ENCODE data around the gene LIPM.

- TF ChIP-seq POLR2AphosphoS5 (IDR thresholded peaks at IDR 0.05; ENCODE audit: low read depth, low read length) = no peak
- TF ChIP-seq TAF1 (IDR thresholded peaks at IDR 0.05; ENCODE audit: low read depth, low read length) = no peak
- TF ChIP-seq POLR2A (IDR thresholded peaks at IDR 0.05; ENCODE audit: low read depth, low read length) = no peak
These were observed 50.8 kb downstream of the LIPM start for GRCh38 chr10:88853155-88853881.

All from GM12891 (cell line).